ENCODE results near the gene SLC2A11. TPM values are rescaled to one million over a fixed set of nuclear protein-coding genes. Genes with fewer than 3 reads are reported as not detected.

Gene SLC2A11
- total and polyA plus RNA-seq, 8 donors: 3.2 to 10.3 (median 6.7) TPM

- intact Hi-C loops (cut with DNase I; ENCODE audit: low total_unique reads): no loop called here
- WGBS, 5 donors: 94 to 98% (median 97%) methylated on average over 7 to 8 of the region's 8 CpGs
- no peaks in the 10 kb centered on the region for H3K27me3 ChIP-seq
- peaks cover 3 to 85% (median 51%) of the 10 kb centered on the region in 4 donors for H3K36me3 ChIP-seq
- no peaks in the 10 kb centered on the region for H3K9me3 ChIP-seq
- no peak for TF ChIP-seq POLR2AphosphoS5 (IDR thresholded peaks at IDR 0.05)
- no peak for TF ChIP-seq EP300 (IDR thresholded peaks at IDR 0.05)
- no peak for TF ChIP-seq CTCF (IDR thresholded peaks at IDR 0.05)
- TF ChIP-seq POLR2A (IDR thresholded peaks at IDR 0.05): no peak
- H3K4me3 ChIP-seq: no peak overlapping the region
- no peak overlapping the region for H3K27ac ChIP-seq
- no peaks in the 10 kb centered on the region for H3K4me1 ChIP-seq
- DNase-seq: no peak
These were observed 19.9 kb downstream of the SLC2A11 start for GRCh38 chr22:23877566-23877965.

- WGBS, 5 donors: 85 to 90% (median 88%) methylated on average over 7 of the region's 7 CpGs
- intact Hi-C loops (cut with DNase I; ENCODE audit: low total_unique reads): no loop called here
- H3K36me3 ChIP-seq: peaks cover 3 to 85% (median 55%) of the 10 kb centered on the region in 4 donors
These were observed 20.5 kb downstream of the SLC2A11 start for GRCh38 chr22:23878219-23878618.

GRCh38 chr22:23882370-23882769 lies 24.7 kb downstream of the SLC2A11 start:
- Histone ChIP-seq H3K4me3 (no peak overlapping the region), H3K27ac (no peak overlapping the region), H3K27me3 (no peaks in the 10 kb centered on the region), H3K9me3 (no peaks in the 10 kb centered on the region), H3K4me1 (no peaks in the 10 kb centered on the region), H3K36me3 (peaks cover 0 to 72% (median 29%) of the 10 kb centered on the region in 4 donors)
- intact Hi-C loops (cut with DNase I; ENCODE audit: low total_unique reads): no loop called here
- 85 to 91% (median 88%) methylated on average over 9 to 20 of the region's 20 CpGs for WGBS, 5 donors
- no peak for TF ChIP-seq POLR2A (IDR thresholded peaks at IDR 0.05)
- no peak for TF ChIP-seq CTCF (IDR thresholded peaks at IDR 0.05)
- no peak for TF ChIP-seq POLR2AphosphoS5 (IDR thresholded peaks at IDR 0.05)
- no peak for TF ChIP-seq EP300 (IDR thresholded peaks at IDR 0.05)
- no peak for DNase-seq

More at GRCh38 chr22:23878219-23878618, 20.5 kb downstream of the SLC2A11 start:
- H3K4me1 ChIP-seq: no peaks in the 10 kb centered on the region
- no peaks in the 10 kb centered on the region for H3K27me3 ChIP-seq
- H3K4me3 ChIP-seq: no peak overlapping the region
- TF ChIP-seq POLR2A (IDR thresholded peaks at IDR 0.05) (no peak), EP300 (IDR thresholded peaks at IDR 0.05) (no peak), POLR2AphosphoS5 (IDR thresholded peaks at IDR 0.05) (no peak), CTCF (IDR thresholded peaks at IDR 0.05) (no peak)
- no peak overlapping the region for H3K27ac ChIP-seq
- no peak for DNase-seq
- no peaks in the 10 kb centered on the region for H3K9me3 ChIP-seq

- peaks cover 0 to 59% (median 20%) of the 10 kb centered on the region in 4 donors for H3K36me3 ChIP-seq
- H3K27ac ChIP-seq: no peak overlapping the region
- H3K9me3 ChIP-seq: no peaks in the 10 kb centered on the region
- H3K27me3 ChIP-seq: no peaks in the 10 kb centered on the region
- H3K4me1 ChIP-seq: peaks cover 0 to 8% (median 3%) of the 10 kb centered on the region in 4 donors
- WGBS, 5 donors: 95 to 98% (median 96%) methylated on average over 5 to 9 of the region's 9 CpGs
- TF ChIP-seq EP300 (IDR thresholded peaks at IDR 0.05) (no peak), POLR2A (IDR thresholded peaks at IDR 0.05) (no peak), POLR2AphosphoS5 (IDR thresholded peaks at IDR 0.05) (no peak), CTCF (IDR thresholded peaks at IDR 0.05) (no peak)
- no peak overlapping the region for H3K4me3 ChIP-seq
- intact Hi-C loops (cut with DNase I; ENCODE audit: low total_unique reads): no loop called here
- DNase-seq: no peak
These were observed 26.0 kb downstream of the SLC2A11 start for GRCh38 chr22:23883658-23884057.

Measured in stomach (tissue), 9 donors.